ENCODE data around the gene SOX6. TPM values are rescaled to one million over a fixed set of nuclear protein-coding genes. Genes with fewer than 3 reads are reported as not detected.

The SOX6 gene
- total and polyA plus RNA-seq, 2 experiments from 2014 or later, result 0.03 to 0.66 TPM

- TF ChIP-seq CREB1 (CRISPR knock-in tag; IDR thresholded peaks at IDR 0.05; ENCODE audit: low read depth) (no peak), ZNF114 (CRISPR knock-in tag; IDR thresholded peaks at IDR 0.05) (no peak), EZH2phosphoT487 (IDR thresholded peaks at IDR 0.05; ENCODE audit: unreplicated experiment) (no peak), EZH2 (IDR thresholded peaks at IDR 0.05; ENCODE audit: low read depth, unreplicated experiment) (no peak), CTCF (conservative IDR thresholded peaks at IDR 0.05; ENCODE audit: low read depth in 2 of 2) (no peak)
Measured at GRCh38 chr11:16347928-16348685, 8.2 kb downstream of the SOX6 start (continued).

DNA sequence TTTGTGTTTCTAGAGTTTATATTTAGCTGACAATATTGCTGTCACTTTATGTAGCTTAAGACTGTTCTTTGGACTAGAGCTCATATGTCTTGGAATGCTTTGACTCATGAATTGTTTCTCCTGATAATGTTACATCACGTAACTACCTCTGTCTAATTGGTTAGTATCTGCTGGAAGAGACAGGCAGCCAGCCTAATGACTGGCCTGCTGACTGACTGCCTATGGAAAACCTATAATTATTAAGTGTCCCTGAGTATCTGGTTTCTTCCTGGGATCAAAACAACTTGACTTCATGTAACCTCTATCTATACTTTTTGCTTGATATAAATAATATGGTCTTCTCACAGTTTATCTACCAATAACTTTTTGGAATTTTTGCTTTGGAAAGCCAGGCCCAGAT, 9.4 kb downstream of the SOX6 start:
- H3K4me1 ChIP-seq (ENCODE audit: insufficient read depth), result no peaks in the 10 kb centered on the region
- H3K27me3 ChIP-seq (ENCODE audit: insufficient read depth), result no peaks in the 10 kb centered on the region
- H4K20me1 ChIP-seq (replicated peaks; ENCODE audit: insufficient read depth), result no peaks in the 10 kb centered on the region
- H3K27ac Mint-ChIP-seq, result no peak overlapping the region
- H3K4me2 ChIP-seq, result no peak overlapping the region
- H2AFZ ChIP-seq, result no peak overlapping the region
- no peak overlapping the region for H3K27ac ChIP-seq (ENCODE audit: low read depth)
- no peaks in the 10 kb centered on the region for H3K27me3 Mint-ChIP-seq (ENCODE audit: insufficient read depth, low read depth, poor library complexity)
- H3K4me3 ChIP-seq, result no peak overlapping the region
- ATAC-seq, result no peak
- no peaks in the 10 kb centered on the region for H3K9me3 Mint-ChIP-seq
- no peak for DNase-seq (ENCODE audit: low spot score)
- no peaks in the 10 kb centered on the region for H3K9me2 ChIP-seq (ENCODE audit: insufficient read depth)
- H3K36me3 ChIP-seq (ENCODE audit: insufficient read depth), result no peaks in the 10 kb centered on the region
- H3K36me3 Mint-ChIP-seq (ENCODE audit: low read depth), result no peaks in the 10 kb centered on the region
- no peaks in the 10 kb centered on the region for H3K79me2 ChIP-seq (replicated peaks; ENCODE audit: insufficient read depth)
- no peak overlapping the region for H3K4me3 Mint-ChIP-seq
- H3K4me1 Mint-ChIP-seq, result no peaks in the 10 kb centered on the region
- H3F3A ChIP-seq (replicated peaks; ENCODE audit: low read depth), result no peaks in the 10 kb centered on the region
- TF ChIP-seq JUNB (IDR thresholded peaks at IDR 0.05; ENCODE audit: unreplicated experiment) (no peak), NANOG (IDR thresholded peaks at IDR 0.05; ENCODE audit: borderline replicate concordance) (no peak), CREB1 (CRISPR knock-in tag; IDR thresholded peaks at IDR 0.05; ENCODE audit: low read depth) (no peak), ZNF114 (CRISPR knock-in tag; IDR thresholded peaks at IDR 0.05) (no peak), ZNF331 (CRISPR knock-in tag; IDR thresholded peaks at IDR 0.05; ENCODE audit: low read depth) (no peak), ETS1 (IDR thresholded peaks at IDR 0.05) (no peak), REST (IDR thresholded peaks at IDR 0.05; ENCODE audit: unreplicated experiment) (no peak), STAT1 (IDR thresholded peaks at IDR 0.05; ENCODE audit: unreplicated experiment) (no peak)
- TF ChIP-seq, protein P1, sequence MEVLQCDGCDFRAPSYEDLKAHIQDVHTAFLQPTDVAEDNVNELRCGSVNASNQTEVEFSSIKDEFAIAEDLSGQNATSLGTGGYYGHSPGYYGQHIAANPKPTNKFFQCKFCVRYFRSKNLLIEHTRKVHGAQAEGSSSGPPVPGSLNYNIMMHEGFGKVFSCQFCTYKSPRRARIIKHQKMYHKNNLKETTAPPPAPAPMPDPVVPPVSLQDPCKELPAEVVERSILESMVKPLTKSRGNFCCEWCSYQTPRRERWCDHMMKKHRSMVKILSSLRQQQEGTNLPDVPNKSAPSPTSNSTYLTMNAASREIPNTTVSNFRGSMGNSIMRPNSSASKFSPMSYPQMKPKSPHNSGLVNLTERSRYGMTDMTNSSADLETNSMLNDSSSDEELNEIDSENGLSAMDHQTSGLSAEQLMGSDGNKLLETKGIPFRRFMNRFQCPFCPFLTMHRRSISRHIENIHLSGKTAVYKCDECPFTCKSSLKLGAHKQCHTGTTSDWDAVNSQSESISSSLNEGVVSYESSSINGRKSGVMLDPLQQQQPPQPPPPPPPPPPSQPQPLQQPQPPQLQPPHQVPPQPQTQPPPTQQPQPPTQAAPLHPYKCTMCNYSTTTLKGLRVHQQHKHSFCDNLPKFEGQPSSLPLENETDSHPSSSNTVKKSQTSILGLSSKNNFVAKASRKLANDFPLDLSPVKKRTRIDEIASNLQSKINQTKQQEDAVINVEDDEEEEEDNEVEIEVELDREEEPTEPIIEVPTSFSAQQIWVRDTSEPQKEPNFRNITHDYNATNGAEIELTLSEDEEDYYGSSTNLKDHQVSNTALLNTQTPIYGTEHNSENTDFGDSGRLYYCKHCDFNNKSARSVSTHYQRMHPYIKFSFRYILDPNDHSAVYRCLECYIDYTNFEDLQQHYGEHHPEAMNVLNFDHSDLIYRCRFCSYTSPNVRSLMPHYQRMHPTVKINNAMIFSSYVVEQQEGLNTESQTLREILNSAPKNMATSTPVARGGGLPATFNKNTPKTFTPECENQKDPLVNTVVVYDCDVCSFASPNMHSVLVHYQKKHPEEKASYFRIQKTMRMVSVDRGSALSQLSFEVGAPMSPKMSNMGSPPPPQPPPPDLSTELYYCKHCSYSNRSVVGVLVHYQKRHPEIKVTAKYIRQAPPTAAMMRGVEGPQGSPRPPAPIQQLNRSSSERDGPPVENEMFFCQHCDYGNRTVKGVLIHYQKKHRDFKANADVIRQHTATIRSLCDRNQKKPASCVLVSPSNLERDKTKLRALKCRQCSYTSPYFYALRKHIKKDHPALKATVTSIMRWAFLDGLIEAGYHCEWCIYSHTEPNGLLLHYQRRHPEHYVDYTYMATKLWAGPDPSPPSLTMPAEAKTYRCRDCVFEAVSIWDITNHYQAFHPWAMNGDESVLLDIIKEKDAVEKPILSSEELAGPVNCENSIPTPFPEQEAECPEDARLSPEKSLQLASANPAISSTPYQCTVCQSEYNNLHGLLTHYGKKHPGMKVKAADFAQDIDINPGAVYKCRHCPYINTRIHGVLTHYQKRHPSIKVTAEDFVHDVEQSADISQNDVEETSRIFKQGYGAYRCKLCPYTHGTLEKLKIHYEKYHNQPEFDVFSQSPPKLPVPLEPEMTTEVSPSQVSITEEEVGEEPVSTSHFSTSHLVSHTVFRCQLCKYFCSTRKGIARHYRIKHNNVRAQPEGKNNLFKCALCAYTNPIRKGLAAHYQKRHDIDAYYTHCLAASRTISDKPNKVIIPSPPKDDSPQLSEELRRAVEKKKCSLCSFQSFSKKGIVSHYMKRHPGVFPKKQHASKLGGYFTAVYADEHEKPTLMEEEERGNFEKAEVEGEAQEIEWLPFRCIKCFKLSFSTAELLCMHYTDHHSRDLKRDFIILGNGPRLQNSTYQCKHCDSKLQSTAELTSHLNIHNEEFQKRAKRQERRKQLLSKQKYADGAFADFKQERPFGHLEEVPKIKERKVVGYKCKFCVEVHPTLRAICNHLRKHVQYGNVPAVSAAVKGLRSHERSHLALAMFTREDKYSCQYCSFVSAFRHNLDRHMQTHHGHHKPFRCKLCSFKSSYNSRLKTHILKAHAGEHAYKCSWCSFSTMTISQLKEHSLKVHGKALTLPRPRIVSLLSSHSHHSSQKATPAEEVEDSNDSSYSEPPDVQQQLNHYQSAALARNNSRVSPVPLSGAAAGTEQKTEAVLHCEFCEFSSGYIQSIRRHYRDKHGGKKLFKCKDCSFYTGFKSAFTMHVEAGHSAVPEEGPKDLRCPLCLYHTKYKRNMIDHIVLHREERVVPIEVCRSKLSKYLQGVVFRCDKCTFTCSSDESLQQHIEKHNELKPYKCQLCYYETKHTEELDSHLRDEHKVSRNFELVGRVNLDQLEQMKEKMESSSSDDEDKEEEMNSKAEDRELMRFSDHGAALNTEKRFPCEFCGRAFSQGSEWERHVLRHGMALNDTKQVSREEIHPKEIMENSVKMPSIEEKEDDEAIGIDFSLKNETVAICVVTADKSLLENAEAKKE (CRISPR knock-in tag; IDR thresholded peaks at IDR 0.05), result no peak

Data from GM23338 (cell line).